K562 (cell line): ENCODE data around the gene LACTB. TPM values are rescaled to one million over a fixed set of nuclear protein-coding genes. Genes with fewer than 3 reads are reported as not detected.

Experiments used
- ATAC-seq: fragments of 200-7000 bp; cut with Tn5 transposase; 3 replicates; pipeline ENCODE4 v1.9.1; 2020; ENCODE audit warnings: moderate library complexity
- BruUV-seq: library from RNA; stranded (reverse); fragments of 400-500 nt; replicated peaks from 2 replicates; lab custom pipeline; 2021; lab: Mats Ljungman, UMichigan
- CTCF ChIA-PET: fragments of 300-600 bp; formaldehyde crosslinking; extraction: SDS; loops from one replicate; lab custom pipeline; 2021; ENCODE audit warnings: low intra/inter-chr PET ratio; lab: Yijun Ruan, JAX
- POLR2A ChIA-PET: fragments of 300-600, 350-650 bp; sonication (Branson Sonifier 250); formaldehyde crosslinking; extraction: SDS; loops from one replicate; lab custom pipeline; 2021; ENCODE audit warnings: antibody characterized with exemption, inconsistent platforms; lab: Yijun Ruan, JAX
- DNase-seq, 4 experiments: peaks; one replicate each; pipeline versions ENCODE4 v3.0.0 to v3.0.0-alpha.2; 2011 to 2018; ENCODE audit warnings: low spot score in 3 of 4, mixed read lengths in 3 of 4; ENCODE audit errors: extremely low read depth in 1 of 4
- FAIRE-seq: peaks from 2 replicates; lab custom pipeline; 2011; peaks lifted over from hg19 to GRCh38; lab: Jason Lieb, UNC
- H2AFZ ChIP-seq: 2 replicates; pipeline ENCODE4 v1.6.0; 2011; ENCODE audit warnings: low read depth, low read length, control low read depth, inconsistent platforms
- H3K27ac ChIP-seq: fragments of 200-600 bp; 3 replicates; pipeline ENCODE4 v1.8.0; 2011; ENCODE audit warnings: low read depth, mild to moderate bottlenecking, control low read depth, inconsistent platforms, low read length, moderate library complexity, mixed read lengths; ENCODE audit errors: extremely low read depth
- H3K27me3 ChIP-seq, 2 experiments: fragments of 300-600 bp in 1 of 2; 2 replicates in 1 of 2; 3 replicates in 1 of 2; pipeline versions ENCODE4 v1.6.0 to v1.8.0; 2011; ENCODE audit warnings: inconsistent platforms in 2 of 2, low read length in 2 of 2, mild to moderate bottlenecking in 1 of 2, mixed read lengths in 1 of 2, moderate library complexity in 1 of 2; ENCODE audit not compliant: control insufficient read depth in 2 of 2, insufficient read depth in 2 of 2
- H3K36me3 ChIP-seq: fragments of 300-600 bp; 3 replicates; pipeline ENCODE4 v1.8.0; 2011; ENCODE audit warnings: mild to moderate bottlenecking, low read length, inconsistent platforms; ENCODE audit not compliant: control insufficient read depth, insufficient read depth
- H3K4me1 ChIP-seq, 2 experiments: fragments of 200-600 bp in 1 of 2; replicated peaks in 1 of 2; 2 replicates in 1 of 2; 3 replicates in 1 of 2; pipeline versions ENCODE4 v1.5.1 to v1.8.0; 2011; ENCODE audit warnings: inconsistent platforms in 2 of 2, low read length in 2 of 2, mild to moderate bottlenecking in 1 of 2, mixed read lengths in 1 of 2, moderate library complexity in 1 of 2; ENCODE audit not compliant: control insufficient read depth in 2 of 2, insufficient read depth in 2 of 2
- H3K4me2 ChIP-seq: 2 replicates; pipeline ENCODE4 v1.6.1; 2011; ENCODE audit warnings: low read length, control low read depth, inconsistent platforms, mixed read lengths; ENCODE audit not compliant: insufficient read depth
- H3K4me3 ChIP-seq: fragments of 200-600 bp; sonication (generic), shearing (Covaris generic); 2 replicates; pipeline ENCODE4 v1.5.1; 2016; ENCODE audit warnings: control low read depth, inconsistent platforms
- H3K79me2 ChIP-seq: fragments of 200-600 bp; 3 replicates; pipeline ENCODE4 v1.8.0; 2011; ENCODE audit warnings: low read length, inconsistent platforms; ENCODE audit not compliant: control insufficient read depth, insufficient read depth
- H3K9ac ChIP-seq, 2 experiments: 2 replicates each; pipeline versions ENCODE4 v1.6.0 to v1.6.1; 2011; ENCODE audit warnings: low read depth in 2 of 2, low read length in 2 of 2, control low read depth in 1 of 2, inconsistent platforms in 1 of 2, mild to moderate bottlenecking in 1 of 2, mixed read lengths in 1 of 2; ENCODE audit not compliant: insufficient read depth in 1 of 2
- H3K9me1 ChIP-seq: one replicate; pipeline ENCODE4 v1.6.0; 2011; ENCODE audit warnings: inconsistent platforms, mild to moderate bottlenecking, low read length, moderate library complexity; ENCODE audit not compliant: control insufficient read depth, insufficient read depth
- H3K9me3 ChIP-seq: replicated peaks from 2 replicates; pipeline ENCODE4 v1.5.1; 2011; ENCODE audit warnings: low read depth, low read length, inconsistent platforms; ENCODE audit not compliant: control insufficient read depth, insufficient read depth
- H4K20me1 ChIP-seq: replicated peaks from 2 replicates; pipeline ENCODE4 v1.6.1; 2011; ENCODE audit warnings: low read length, inconsistent platforms, mixed read lengths; ENCODE audit not compliant: control insufficient read depth, insufficient read depth
- CHD2 ChIP-seq: IDR thresholded peaks from 2 replicates; pipeline ENCODE4 v1.6.1; 2011; ENCODE audit warnings: low read depth, low read length
- DPF2 ChIP-seq: fragments of 450-650 bp; IDR thresholded peaks from 2 replicates; pipeline ENCODE4 v1.6.1; 2016
- FOSL1 ChIP-seq: fragments of 200-800 bp; sonication (Bioruptor generic); conservative IDR thresholded peaks from 2 replicates; pipeline ENCODE4 v1.6.1; 2016; ENCODE audit warnings: missing genetic modification characterization, missing compliant biosample characterization
- FUS ChIP-seq: fragments of 200-400 bp; formaldehyde crosslinking; optimal IDR thresholded peaks from 2 replicates; pipeline ENCODE3; 2017; ENCODE audit warnings: low read depth, low read length
- RHOXF2B ChIP-seq: fragments of 250-450 bp; sonication (Bioruptor Pico); conservative IDR thresholded peaks from 2 replicates; pipeline ENCODE4 v1.5.1; 2021
- TAF9B ChIP-seq: fragments of 450-650 bp; IDR thresholded peaks from 2 replicates; pipeline ENCODE4 v1.6.1; 2018; ENCODE audit warnings: mild to moderate bottlenecking; ENCODE audit not compliant: partially characterized antibody
- ZNF165 ChIP-seq: fragments of 250-450 bp; sonication (Bioruptor Pico); IDR thresholded peaks from 2 replicates; pipeline ENCODE4 v1.4.0; 2020; ENCODE audit warnings: borderline replicate concordance
- WGBS: fragments of 100-300 bp; shearing (Covaris generic); methylation state at CpG from one replicate; pipeline ENCODE4 v1.1.6; 2016; ENCODE audit warnings: low coverage, mixed read lengths; ENCODE audit not compliant: insufficient coverage; ENCODE audit errors: missing lambda C conversion rate; 5-methylcytosine and 5-hydroxymethylcytosine counted together
- in situ Hi-C: fragments of 300-500 bp; cut with MboI; formaldehyde crosslinking; loops from 4 replicates; pipeline ENCODE4 v1.15.0; 2018; ENCODE audit warnings: inconsistent platforms, mixed read lengths
- intact Hi-C: fragments of 100-400 bp; cut with micrococcal nuclease; formaldehyde crosslinking; loops from 2 replicates; pipeline ENCODE4 v1.14.2; 2022
- polyA plus RNA-seq, 8 experiments: library from polyadenylated mRNA; depleted of rRNA in 4 of 8; stranded (reverse) in 5 of 8; unstranded in 3 of 8; fragments of >200 nt; fragmentation: Nextera tagmentation in 2 of 8; fragmentation: Illumina TruSeq in 1 of 8; extraction: Ambion mirVana in 2 of 8; extraction: Trizol in 1 of 8; gene quantifications; 2 replicates each; pipeline versions ENCODE4 v1.2.1 to v1.2.3, GENCODE V29; 2011 to 2014; ENCODE audit warnings: inconsistent platforms in 1 of 8, missing spikeins in 1 of 8
- total RNA-seq, 7 experiments: library from RNA; depleted of rRNA in 6 of 7; stranded (reverse); fragments of >200 nt in 6 of 7; fragmentation: Illumina TruSeq in 2 of 7; extraction: Trizol in 2 of 7; gene quantifications; 2 replicates each; pipeline versions ENCODE4 v1.2.1 to v1.2.3, GENCODE V29; 2011 to 2021; ENCODE audit warnings: low replicate concordance in 1 of 7
- TF ChIP-seq, protein P1 (sequence below): IDR thresholded peaks from 2 replicates; pipeline ENCODE4 v1.6.1; 2011; ENCODE audit warnings: borderline replicate concordance, low read depth, mild to moderate bottlenecking, moderate library complexity, low read length; ENCODE audit not compliant: insufficient read depth, poor library complexity, severe bottlenecking
- TF ChIP-seq, protein P2 (sequence below): fragments of 450-650 bp; IDR thresholded peaks from 2 replicates; pipeline ENCODE4 v1.6.1; 2016; ENCODE audit warnings: low read depth, mild to moderate bottlenecking, moderate library complexity
- TF ChIP-seq, protein P3 (sequence below): fragments of 250-450 bp; sonication (Bioruptor Pico); IDR thresholded peaks from 2 replicates; pipeline ENCODE4 v1.5.0; 2020; ENCODE audit warnings: mild to moderate bottlenecking
- TF ChIP-seq, protein P4 (sequence below): fragments of 250-450 bp; sonication (Bioruptor Pico); IDR thresholded peaks from 2 replicates; pipeline ENCODE4 v1.4.0; 2020; ENCODE audit warnings: mild to moderate bottlenecking

Gene LACTB
- total and polyA plus RNA-seq, 9 of the 15 experiments (the other 6 are each of a cell fraction or from before 2014, with no cell fraction given), result 3.1 to 15.5 (median 9.8) TPM

DNA sequence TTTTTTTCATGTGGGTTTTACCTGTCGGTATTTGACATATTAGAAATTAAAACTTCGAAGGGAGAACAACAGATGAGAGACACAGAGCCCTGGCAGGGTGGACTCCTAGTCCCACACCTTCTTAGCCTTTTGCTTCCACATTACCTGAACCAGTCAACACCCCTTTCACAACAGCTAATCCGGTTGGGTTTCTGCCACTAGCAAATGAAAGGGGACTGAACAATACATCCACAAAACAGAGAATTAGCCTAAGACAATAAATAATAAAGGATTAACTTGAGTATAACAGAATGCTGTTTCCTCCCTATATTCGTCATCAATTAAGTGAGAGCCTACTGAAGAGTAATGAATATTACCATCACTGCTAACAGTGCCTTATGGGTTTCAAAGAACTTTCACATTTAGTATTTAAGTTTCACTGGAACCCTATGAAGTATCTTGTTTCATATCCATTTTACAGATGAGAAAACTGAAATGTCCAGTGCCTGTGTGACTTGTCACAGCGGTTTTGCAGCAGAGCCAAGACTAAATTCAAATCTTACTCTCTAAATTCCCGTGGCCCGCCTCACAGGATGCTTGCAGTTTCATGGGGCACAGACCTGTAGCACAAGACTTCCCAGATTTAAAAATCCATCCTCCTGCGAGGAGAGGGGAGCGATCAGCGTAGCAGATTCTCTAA lies 66.7 kb downstream of the LACTB start:
- DNase-seq (no peak), FAIRE-seq (no peak), ATAC-seq (no peak)
- POLR2A ChIA-PET, result interaction anchor here (0.6 to 1.4 kb wide), 4 partner anchors 27 to 313 kb away, joined by 3 to 4 read pairs (median 3); no protein-coding TSS in a partner anchor
- Histone ChIP-seq H3K27ac (peak overlapping the region; percentile 50; the same call in 2 of the 3 replicates), H3K4me3 (peak overlapping the region; percentile 87), H3K27me3 (no peaks in the 10 kb centered on the region), H2AFZ (peak overlapping the region; percentile 98), H3K79me2 (peaks cover 40% of the 10 kb centered on the region), H3K36me3 (peaks cover 2% of the 10 kb centered on the region; the same call in 2 of the 3 replicates), H3K9me1 (no peaks in the 10 kb centered on the region), H3K4me2 (peak overlapping the region; percentile 89), H4K20me1 (peaks cover 5% of the 10 kb centered on the region; the same call in 1 of the 2 replicates), H3K9ac (peak overlapping the region; percentile 61 to 91; a peak in 3 of 4 replicates), H3K9me3 (no peaks in the 10 kb centered on the region), H3K4me1 (peaks cover 11 to 31% of the 10 kb centered on the region in 2 experiments; a peak in 4 of 5 replicates)
- BruUV-seq, result no TSS peak
- TF ChIP-seq, protein P1, sequence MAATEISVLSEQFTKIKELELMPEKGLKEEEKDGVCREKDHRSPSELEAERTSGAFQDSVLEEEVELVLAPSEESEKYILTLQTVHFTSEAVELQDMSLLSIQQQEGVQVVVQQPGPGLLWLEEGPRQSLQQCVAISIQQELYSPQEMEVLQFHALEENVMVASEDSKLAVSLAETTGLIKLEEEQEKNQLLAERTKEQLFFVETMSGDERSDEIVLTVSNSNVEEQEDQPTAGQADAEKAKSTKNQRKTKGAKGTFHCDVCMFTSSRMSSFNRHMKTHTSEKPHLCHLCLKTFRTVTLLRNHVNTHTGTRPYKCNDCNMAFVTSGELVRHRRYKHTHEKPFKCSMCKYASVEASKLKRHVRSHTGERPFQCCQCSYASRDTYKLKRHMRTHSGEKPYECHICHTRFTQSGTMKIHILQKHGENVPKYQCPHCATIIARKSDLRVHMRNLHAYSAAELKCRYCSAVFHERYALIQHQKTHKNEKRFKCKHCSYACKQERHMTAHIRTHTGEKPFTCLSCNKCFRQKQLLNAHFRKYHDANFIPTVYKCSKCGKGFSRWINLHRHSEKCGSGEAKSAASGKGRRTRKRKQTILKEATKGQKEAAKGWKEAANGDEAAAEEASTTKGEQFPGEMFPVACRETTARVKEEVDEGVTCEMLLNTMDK, result no peak
- TF ChIP-seq, protein P2, sequence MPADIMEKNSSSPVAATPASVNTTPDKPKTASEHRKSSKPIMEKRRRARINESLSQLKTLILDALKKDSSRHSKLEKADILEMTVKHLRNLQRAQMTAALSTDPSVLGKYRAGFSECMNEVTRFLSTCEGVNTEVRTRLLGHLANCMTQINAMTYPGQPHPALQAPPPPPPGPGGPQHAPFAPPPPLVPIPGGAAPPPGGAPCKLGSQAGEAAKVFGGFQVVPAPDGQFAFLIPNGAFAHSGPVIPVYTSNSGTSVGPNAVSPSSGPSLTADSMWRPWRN, result no peak
- no peak for TF ChIP-seq ZNF165
- TF ChIP-seq TAF9B, result no peak
- no peak for TF ChIP-seq FUS
- no peak for TF ChIP-seq RHOXF2B
- no peak for TF ChIP-seq CHD2
- TF ChIP-seq, protein P3, sequence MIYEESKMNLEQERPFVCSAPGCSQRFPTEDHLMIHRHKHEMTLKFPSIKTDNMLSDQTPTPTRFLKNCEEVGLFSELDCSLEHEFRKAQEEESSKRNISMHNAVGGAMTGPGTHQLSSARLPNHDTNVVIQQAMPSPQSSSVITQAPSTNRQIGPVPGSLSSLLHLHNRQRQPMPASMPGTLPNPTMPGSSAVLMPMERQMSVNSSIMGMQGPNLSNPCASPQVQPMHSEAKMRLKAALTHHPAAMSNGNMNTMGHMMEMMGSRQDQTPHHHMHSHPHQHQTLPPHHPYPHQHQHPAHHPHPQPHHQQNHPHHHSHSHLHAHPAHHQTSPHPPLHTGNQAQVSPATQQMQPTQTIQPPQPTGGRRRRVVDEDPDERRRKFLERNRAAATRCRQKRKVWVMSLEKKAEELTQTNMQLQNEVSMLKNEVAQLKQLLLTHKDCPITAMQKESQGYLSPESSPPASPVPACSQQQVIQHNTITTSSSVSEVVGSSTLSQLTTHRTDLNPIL, result no peak
- no peak for TF ChIP-seq FOSL1
- TF ChIP-seq, protein P4, sequence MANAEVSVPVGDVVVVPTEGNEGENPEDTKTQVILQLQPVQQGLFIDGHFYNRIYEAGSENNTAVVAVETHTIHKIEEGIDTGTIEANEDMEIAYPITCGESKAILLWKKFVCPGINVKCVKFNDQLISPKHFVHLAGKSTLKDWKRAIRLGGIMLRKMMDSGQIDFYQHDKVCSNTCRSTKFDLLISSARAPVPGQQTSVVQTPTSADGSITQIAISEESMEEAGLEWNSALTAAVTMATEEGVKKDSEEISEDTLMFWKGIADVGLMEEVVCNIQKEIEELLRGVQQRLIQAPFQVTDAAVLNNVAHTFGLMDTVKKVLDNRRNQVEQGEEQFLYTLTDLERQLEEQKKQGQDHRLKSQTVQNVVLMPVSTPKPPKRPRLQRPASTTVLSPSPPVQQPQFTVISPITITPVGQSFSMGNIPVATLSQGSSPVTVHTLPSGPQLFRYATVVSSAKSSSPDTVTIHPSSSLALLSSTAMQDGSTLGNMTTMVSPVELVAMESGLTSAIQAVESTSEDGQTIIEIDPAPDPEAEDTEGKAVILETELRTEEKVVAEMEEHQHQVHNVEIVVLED (CRISPR knock-in tag), result no peak
- no peak for TF ChIP-seq DPF2
- intact Hi-C loops, result no loop called here
- WGBS, result 31% methylated on average over 10 of the region's 10 CpGs
- CTCF ChIA-PET, result no interaction called here
- in situ Hi-C loops, result no loop called here
